ENCODE measurements around the gene APOC4.
A peak's percentile ranks its signal among the peaks of the same experiment; 100 is the strongest.
"Not testable (repeated sequence)": the region's sequence is repeated elsewhere in the genome, so short reads cannot be mapped to it uniquely, and the experiment has no call there.

Gene APOC4

DNA sequence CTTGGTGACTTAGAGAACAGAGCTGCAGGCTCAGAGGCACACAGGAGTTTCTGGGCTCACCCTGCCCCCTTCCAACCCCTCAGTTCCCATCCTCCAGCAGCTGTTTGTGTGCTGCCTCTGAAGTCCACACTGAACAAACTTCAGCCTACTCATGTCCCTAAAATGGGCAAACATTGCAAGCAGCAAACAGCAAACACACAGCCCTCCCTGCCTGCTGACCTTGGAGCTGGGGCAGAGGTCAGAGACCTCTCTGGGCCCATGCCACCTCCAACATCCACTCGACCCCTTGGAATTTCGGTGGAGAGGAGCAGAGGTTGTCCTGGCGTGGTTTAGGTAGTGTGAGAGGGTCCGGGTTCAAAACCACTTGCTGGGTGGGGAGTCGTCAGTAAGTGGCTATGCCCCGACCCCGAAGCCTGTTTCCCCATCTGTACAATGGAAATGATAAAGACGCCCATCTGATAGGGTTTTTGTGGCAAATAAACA lies 17.8 kb upstream of the APOC4 start:
- TF ChIP-seq, protein P1, sequence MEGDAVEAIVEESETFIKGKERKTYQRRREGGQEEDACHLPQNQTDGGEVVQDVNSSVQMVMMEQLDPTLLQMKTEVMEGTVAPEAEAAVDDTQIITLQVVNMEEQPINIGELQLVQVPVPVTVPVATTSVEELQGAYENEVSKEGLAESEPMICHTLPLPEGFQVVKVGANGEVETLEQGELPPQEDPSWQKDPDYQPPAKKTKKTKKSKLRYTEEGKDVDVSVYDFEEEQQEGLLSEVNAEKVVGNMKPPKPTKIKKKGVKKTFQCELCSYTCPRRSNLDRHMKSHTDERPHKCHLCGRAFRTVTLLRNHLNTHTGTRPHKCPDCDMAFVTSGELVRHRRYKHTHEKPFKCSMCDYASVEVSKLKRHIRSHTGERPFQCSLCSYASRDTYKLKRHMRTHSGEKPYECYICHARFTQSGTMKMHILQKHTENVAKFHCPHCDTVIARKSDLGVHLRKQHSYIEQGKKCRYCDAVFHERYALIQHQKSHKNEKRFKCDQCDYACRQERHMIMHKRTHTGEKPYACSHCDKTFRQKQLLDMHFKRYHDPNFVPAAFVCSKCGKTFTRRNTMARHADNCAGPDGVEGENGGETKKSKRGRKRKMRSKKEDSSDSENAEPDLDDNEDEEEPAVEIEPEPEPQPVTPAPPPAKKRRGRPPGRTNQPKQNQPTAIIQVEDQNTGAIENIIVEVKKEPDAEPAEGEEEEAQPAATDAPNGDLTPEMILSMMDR (IDR thresholded peaks at IDR 0.05; ENCODE audit: low read depth, low read length) = no peak
- in situ Hi-C loops (cut with HindIII; ENCODE audit: low sequenced_read_pairs) = no loop called here
- DNase-seq (ENCODE audit: low read depth, low spot score) = no peak
- no peak overlapping the region for H3K4me3 ChIP-seq (ENCODE audit: low read depth, low read length)

DNA sequence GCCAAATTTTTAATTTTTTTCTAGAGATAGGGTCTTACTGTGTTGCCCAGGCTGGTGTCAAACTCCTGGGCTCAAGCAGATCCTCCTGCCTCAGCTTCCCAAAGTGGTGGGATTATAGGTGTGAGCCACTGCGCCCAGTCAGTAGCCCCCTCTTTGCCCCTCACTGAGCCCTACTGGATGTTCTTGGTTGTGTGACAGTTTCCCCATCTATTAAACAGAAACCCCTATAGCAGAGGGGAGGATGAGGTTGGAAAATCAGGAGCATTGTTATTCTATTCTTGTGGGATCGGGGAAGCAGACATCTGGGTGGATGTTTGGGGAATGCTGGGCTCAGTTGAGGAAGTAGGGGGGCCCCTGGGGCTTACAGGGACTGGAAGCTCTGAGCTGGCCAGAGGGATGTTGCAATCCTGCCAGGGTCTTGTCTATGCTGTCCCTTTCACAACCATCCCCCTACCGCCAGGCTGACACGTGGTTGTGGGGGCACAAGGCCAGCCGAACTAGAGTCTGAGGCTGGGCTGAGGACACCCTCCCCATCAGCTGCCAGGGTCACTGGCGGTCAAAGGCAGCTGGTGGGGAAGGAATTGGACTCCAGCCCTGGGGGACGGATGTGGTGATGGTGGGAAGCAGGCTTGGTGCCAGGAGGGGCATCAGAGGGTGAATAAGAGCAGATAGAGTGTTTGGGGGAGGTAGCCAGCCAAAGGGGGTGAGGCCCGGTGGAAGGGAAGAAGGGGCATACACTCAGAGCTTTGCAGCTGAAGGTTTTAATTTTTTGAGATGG lies 16.7 kb upstream of the APOC4 start:
- no peak overlapping the region for H3K4me3 ChIP-seq (ENCODE audit: low read depth, low read length)
- in situ Hi-C loops (cut with HindIII; ENCODE audit: low sequenced_read_pairs) = no loop called here
- peak; percentile 18 for DNase-seq (ENCODE audit: low read depth, low spot score)
- TF ChIP-seq, protein P1 (IDR thresholded peaks at IDR 0.05; ENCODE audit: low read depth, low read length) = no peak

DNA sequence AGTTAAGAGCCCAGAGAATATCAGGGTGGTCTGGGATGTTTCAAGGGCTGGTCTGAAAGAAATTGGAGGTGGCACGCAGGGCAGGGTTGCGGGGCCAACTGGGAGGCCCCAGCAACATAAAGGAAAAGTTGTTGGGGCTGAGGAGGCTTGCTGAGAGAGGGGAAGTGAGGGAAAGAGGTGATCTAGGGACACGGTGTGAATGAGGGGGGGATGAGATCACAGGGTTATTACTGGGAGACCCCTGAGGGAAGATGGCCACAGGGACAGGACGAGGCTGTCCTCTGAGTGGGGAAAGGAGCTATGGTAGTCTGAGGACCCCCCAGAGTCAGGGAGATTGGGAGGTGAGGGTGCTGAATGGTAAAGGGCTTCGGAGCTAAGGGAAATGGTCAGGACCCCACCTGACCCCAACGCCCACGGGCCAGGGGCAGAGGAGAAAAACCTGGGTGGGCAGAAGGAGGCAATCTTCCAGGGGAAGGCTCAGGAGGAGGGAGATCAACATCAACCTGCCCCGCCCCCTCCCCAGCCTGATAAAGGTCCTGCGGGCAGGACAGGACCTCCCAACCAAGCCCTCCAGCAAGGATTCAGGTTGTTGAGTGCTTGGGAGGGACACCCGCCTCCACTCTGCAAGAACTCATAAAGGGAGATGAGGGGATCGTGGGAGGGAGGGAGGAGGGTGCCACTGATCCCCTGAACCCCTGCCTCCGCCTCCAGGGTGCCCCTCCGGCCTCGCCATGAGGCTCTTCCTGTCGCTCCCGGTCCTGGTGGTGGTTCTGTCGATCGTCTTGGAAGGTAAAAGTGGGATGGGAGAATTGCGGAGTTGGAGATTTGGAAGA lies 15.6 kb upstream of the APOC4 start:
- in situ Hi-C loops (cut with HindIII; ENCODE audit: low sequenced_read_pairs); DNase-seq (ENCODE audit: low read depth, low spot score); H3K4me3 ChIP-seq (ENCODE audit: low read depth, low read length): not testable (repeated sequence)

DNA sequence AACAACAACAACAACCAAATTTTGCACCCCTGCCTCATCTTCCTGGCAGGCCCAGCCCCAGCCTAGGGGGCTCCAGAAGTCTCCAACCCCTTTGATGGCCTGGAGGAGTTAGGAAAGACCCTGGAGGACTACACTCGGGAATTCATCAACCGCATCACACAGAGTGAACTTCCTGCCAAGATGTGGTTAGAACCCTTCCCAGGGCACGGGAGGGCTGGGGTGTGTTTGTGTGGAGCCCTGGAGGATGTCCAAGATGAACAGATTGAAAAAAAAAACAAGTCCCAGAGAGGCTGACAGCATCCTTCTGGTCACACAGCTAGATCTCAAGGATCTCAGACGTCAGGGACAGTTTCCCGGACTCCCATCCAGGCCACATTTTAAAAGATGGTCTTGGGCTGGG lies 14.3 kb upstream of the APOC4 start:
- TF ChIP-seq, protein P1 (IDR thresholded peaks at IDR 0.05; ENCODE audit: low read depth, low read length) = no peak
- in situ Hi-C loops (cut with HindIII; ENCODE audit: low sequenced_read_pairs) = no loop called here
- no peak overlapping the region for H3K4me3 ChIP-seq (ENCODE audit: low read depth, low read length)
- DNase-seq (ENCODE audit: low read depth, low spot score) = peak; percentile 63

DNA sequence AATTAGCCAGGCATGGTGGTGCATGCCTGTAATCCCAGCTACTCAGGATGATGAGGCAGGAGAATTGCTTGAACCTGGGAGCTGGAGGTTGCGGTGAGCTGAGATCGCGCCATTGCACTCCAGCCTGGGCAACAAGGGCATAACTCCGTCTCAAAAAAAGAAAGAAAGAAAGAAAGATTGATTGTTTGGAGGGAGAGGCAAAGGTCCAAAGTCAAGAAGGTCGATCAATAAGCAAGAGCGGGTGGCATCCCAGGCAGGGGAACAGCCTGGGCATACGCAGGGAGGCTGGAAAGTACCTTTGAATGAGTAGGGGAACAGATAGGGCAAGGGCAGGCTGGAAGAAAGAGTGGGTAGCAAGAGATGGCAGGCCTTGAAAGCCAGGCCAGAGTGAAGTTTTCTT lies 11.9 kb upstream of the APOC4 start:
- TF ChIP-seq, protein P1 (IDR thresholded peaks at IDR 0.05; ENCODE audit: low read depth, low read length) = no peak
- no peak for DNase-seq (ENCODE audit: low read depth, low spot score)
- in situ Hi-C loops (cut with HindIII; ENCODE audit: low sequenced_read_pairs) = no loop called here
- H3K4me3 ChIP-seq (ENCODE audit: low read depth, low read length) = no peak overlapping the region

DNA sequence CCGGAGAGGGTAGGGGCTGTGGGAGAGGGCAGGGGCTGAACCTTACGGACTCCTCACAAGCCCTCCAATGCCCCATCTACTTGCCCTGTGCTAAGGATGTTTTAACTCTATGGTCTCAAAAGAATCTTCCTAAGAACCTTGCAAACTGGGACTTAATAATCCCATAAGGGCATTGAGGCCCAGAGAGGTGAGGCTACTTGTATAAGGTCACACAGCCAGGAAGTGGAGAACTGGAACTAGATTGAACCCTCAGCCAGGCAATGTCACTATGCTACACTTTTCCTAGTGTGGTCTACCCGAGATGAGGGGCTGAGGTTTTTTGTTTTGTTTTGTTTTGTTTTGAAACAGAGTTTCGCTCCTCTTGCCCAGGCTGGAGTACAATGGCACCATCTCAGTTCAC lies 10.5 kb upstream of the APOC4 start:
- TF ChIP-seq, protein P1 (IDR thresholded peaks at IDR 0.05; ENCODE audit: low read depth, low read length) = no peak
- in situ Hi-C loops (cut with HindIII; ENCODE audit: low sequenced_read_pairs) = no loop called here
- DNase-seq (ENCODE audit: low read depth, low spot score) = no peak
- no peak overlapping the region for H3K4me3 ChIP-seq (ENCODE audit: low read depth, low read length)

DNA sequence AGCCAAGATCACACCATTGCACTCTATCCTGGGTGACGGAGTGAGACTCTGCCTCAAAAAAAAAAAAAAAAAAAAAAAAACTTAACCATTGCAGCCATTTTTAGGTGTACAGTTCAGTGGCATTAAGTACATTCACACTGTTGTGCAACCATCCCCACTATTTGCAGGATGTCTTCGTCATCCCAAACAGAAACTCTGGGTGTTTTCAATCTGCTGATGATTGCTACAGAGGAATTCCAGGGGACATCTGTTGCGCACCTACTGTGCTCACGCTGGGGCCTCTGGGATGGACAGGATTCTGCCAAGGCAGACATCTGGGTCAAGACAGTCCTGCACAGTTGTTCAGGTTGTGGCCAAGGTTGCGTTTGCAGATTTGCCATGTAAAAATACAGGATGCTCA lies 2.4 kb upstream of the APOC4 start:
- in situ Hi-C loops (cut with HindIII; ENCODE audit: low sequenced_read_pairs) = no loop called here
- no peak overlapping the region for H3K4me3 ChIP-seq (ENCODE audit: low read depth, low read length)
- no peak for DNase-seq (ENCODE audit: low read depth, low spot score)
- TF ChIP-seq, protein P1 (IDR thresholded peaks at IDR 0.05; ENCODE audit: low read depth, low read length) = no peak
